ENCODE results near the gene TRAF3.

- no peak for TF ChIP-seq ZBTB33 (IDR thresholded peaks at IDR 0.05; ENCODE audit: borderline replicate concordance, low read depth)
- TF ChIP-seq, protein P1, sequence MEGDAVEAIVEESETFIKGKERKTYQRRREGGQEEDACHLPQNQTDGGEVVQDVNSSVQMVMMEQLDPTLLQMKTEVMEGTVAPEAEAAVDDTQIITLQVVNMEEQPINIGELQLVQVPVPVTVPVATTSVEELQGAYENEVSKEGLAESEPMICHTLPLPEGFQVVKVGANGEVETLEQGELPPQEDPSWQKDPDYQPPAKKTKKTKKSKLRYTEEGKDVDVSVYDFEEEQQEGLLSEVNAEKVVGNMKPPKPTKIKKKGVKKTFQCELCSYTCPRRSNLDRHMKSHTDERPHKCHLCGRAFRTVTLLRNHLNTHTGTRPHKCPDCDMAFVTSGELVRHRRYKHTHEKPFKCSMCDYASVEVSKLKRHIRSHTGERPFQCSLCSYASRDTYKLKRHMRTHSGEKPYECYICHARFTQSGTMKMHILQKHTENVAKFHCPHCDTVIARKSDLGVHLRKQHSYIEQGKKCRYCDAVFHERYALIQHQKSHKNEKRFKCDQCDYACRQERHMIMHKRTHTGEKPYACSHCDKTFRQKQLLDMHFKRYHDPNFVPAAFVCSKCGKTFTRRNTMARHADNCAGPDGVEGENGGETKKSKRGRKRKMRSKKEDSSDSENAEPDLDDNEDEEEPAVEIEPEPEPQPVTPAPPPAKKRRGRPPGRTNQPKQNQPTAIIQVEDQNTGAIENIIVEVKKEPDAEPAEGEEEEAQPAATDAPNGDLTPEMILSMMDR (IDR thresholded peaks at IDR 0.05) = no peak
- no peak for TF ChIP-seq EZH2phosphoT487 (IDR thresholded peaks at IDR 0.05; ENCODE audit: borderline replicate concordance, low read depth)
- TF ChIP-seq MEF2A (IDR thresholded peaks at IDR 0.05; ENCODE audit: borderline replicate concordance, low read depth) = no peak
- TF ChIP-seq FOXJ3 (CRISPR knock-in tag; IDR thresholded peaks at IDR 0.05) = no peak
- TF ChIP-seq, protein P2, sequence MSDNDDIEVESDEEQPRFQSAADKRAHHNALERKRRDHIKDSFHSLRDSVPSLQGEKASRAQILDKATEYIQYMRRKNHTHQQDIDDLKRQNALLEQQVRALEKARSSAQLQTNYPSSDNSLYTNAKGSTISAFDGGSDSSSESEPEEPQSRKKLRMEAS (IDR thresholded peaks at IDR 0.05; ENCODE audit: low read depth) = no peak
- no peak for TF ChIP-seq POLR2AphosphoS5 (IDR thresholded peaks at IDR 0.05; ENCODE audit: low read depth, low read length)
- TF ChIP-seq SMC3 (IDR thresholded peaks at IDR 0.05; ENCODE audit: low read depth, low read length) = no peak
- no peak for TF ChIP-seq REST (IDR thresholded peaks at IDR 0.05; ENCODE audit: low read depth, low read length)
Observed at GRCh38 chr14:102786768-102787167, 9.5 kb downstream of the TRAF3 start.

Measured in SK-N-SH (cell line).